ENCODE measurements around the gene MTMR3. TPM values are rescaled to one million over a fixed set of nuclear protein-coding genes. Genes with fewer than 3 reads are reported as not detected.

The MTMR3 gene
- total and polyA plus RNA-seq, 4 donors: 5.3 to 65.3 (median 37.2) TPM

GRCh38 chr22:30021881-30022619, 139.1 kb downstream of the MTMR3 start:
- intact Hi-C loops (cut with DNase I): no loop called here
- Histone ChIP-seq H3K27me3 (ENCODE audit: control insufficient read depth in 1 of 2, insufficient read depth in 2 of 2, low read length in 1 of 2) (no peaks in the 10 kb centered on the region), H3K9me3 (ENCODE audit: control insufficient read depth, low read length) (no peaks in the 10 kb centered on the region), H3K36me3 (ENCODE audit: control insufficient read depth in 1 of 2, insufficient read depth in 2 of 2, low read length in 1 of 2) (peaks cover 2 to 32% of the 10 kb centered on the region in 2 donors), H3K4me1 (ENCODE audit: control insufficient read depth in 1 of 2, insufficient read depth in 2 of 2, low read length in 2 of 2) (no peaks in the 10 kb centered on the region), H3K4me3 (ENCODE audit: low read length in 2 of 2) (no peak overlapping the region), H3K27ac (ENCODE audit: low read depth in 1 of 2, low read length in 2 of 2) (no peak overlapping the region)
- no peak for ATAC-seq (ENCODE audit: low FRiP score)
- no peak for DNase-seq
- 62 to 66% methylated on average over 8 of the region's 8 CpGs for WGBS, 2 donors

GRCh38 chr22:30023099-30023660, 140.2 kb downstream of the MTMR3 start:
- Histone ChIP-seq H3K27me3 (ENCODE audit: control insufficient read depth in 1 of 2, insufficient read depth in 2 of 2, low read length in 1 of 2) (no peaks in the 10 kb centered on the region), H3K27ac (ENCODE audit: low read depth in 1 of 2, low read length in 2 of 2) (no peak overlapping the region), H3K36me3 (ENCODE audit: control insufficient read depth in 1 of 2, insufficient read depth in 2 of 2, low read length in 1 of 2) (peaks cover 2 to 32% of the 10 kb centered on the region in 2 donors), H3K9me3 (ENCODE audit: control insufficient read depth, low read length) (no peaks in the 10 kb centered on the region), H3K4me1 (ENCODE audit: control insufficient read depth in 1 of 2, insufficient read depth in 2 of 2, low read length in 2 of 2) (no peaks in the 10 kb centered on the region), H3K4me3 (ENCODE audit: low read length in 2 of 2) (no peak overlapping the region)
- no peak for DNase-seq
- intact Hi-C loops (cut with DNase I): no loop called here
- 79 to 84% methylated on average over 4 of the region's 4 CpGs for WGBS, 2 donors
- no peak for ATAC-seq (ENCODE audit: low FRiP score)

- Histone ChIP-seq H3K36me3 (ENCODE audit: control insufficient read depth in 1 of 2, insufficient read depth in 2 of 2, low read length in 1 of 2) (peaks cover 2 to 32% of the 10 kb centered on the region in 2 donors), H3K9me3 (ENCODE audit: control insufficient read depth, low read length) (no peaks in the 10 kb centered on the region), H3K4me3 (ENCODE audit: low read length in 2 of 2) (no peak overlapping the region), H3K27ac (ENCODE audit: low read depth in 1 of 2, low read length in 2 of 2) (no peak overlapping the region), H3K27me3 (ENCODE audit: control insufficient read depth in 1 of 2, insufficient read depth in 2 of 2, low read length in 1 of 2) (no peaks in the 10 kb centered on the region), H3K4me1 (ENCODE audit: control insufficient read depth in 1 of 2, insufficient read depth in 2 of 2, low read length in 2 of 2) (no peaks in the 10 kb centered on the region)
- ATAC-seq (ENCODE audit: low FRiP score) (no peak), DNase-seq (no peak)
- intact Hi-C loops (cut with DNase I): no loop called here
- 91 to 93% methylated on average over 5 of the region's 5 CpGs for WGBS, 2 donors
Observed at GRCh38 chr22:30024231-30024630, 141.3 kb downstream of the MTMR3 start.

GRCh38 chr22:30025221-30025620, 142.2 kb downstream of the MTMR3 start:
- H3K27ac ChIP-seq (ENCODE audit: low read depth in 1 of 2, low read length in 2 of 2): no peak overlapping the region
- H3K36me3 ChIP-seq (ENCODE audit: control insufficient read depth in 1 of 2, insufficient read depth in 2 of 2, low read length in 1 of 2): peaks cover 2 to 26% of the 10 kb centered on the region in 2 donors
- H3K4me1 ChIP-seq (ENCODE audit: control insufficient read depth in 1 of 2, insufficient read depth in 2 of 2, low read length in 2 of 2): no peaks in the 10 kb centered on the region
- DNase-seq (no peak), ATAC-seq (ENCODE audit: low FRiP score) (no peak)
- H3K4me3 ChIP-seq (ENCODE audit: low read length in 2 of 2): no peak overlapping the region
- intact Hi-C loops (cut with DNase I): no loop called here
- H3K27me3 ChIP-seq (ENCODE audit: control insufficient read depth in 1 of 2, insufficient read depth in 2 of 2, low read length in 1 of 2): no peaks in the 10 kb centered on the region
- WGBS, 2 donors: 25 to 32% methylated on average over 3 of the region's 3 CpGs
- no peaks in the 10 kb centered on the region for H3K9me3 ChIP-seq (ENCODE audit: control insufficient read depth, low read length)

- Histone ChIP-seq H3K4me1 (ENCODE audit: control insufficient read depth in 1 of 2, insufficient read depth in 2 of 2, low read length in 2 of 2) (no peaks in the 10 kb centered on the region), H3K36me3 (ENCODE audit: control insufficient read depth in 1 of 2, insufficient read depth in 2 of 2, low read length in 1 of 2) (peaks cover 0 to 18% of the 10 kb centered on the region in 2 donors), H3K27ac (ENCODE audit: low read depth in 1 of 2, low read length in 2 of 2) (no peak overlapping the region), H3K9me3 (ENCODE audit: control insufficient read depth, low read length) (no peaks in the 10 kb centered on the region), H3K4me3 (ENCODE audit: low read length in 2 of 2) (no peak overlapping the region), H3K27me3 (ENCODE audit: control insufficient read depth in 1 of 2, insufficient read depth in 2 of 2, low read length in 1 of 2) (no peaks in the 10 kb centered on the region)
- no peak for ATAC-seq (ENCODE audit: low FRiP score)
- intact Hi-C loops (cut with DNase I): no loop called here
- no peak for DNase-seq
- 90 to 92% methylated on average over 2 of the region's 2 CpGs for WGBS, 2 donors
Observed at GRCh38 chr22:30026756-30027155, 143.8 kb downstream of the MTMR3 start.

- Histone ChIP-seq H3K36me3 (ENCODE audit: control insufficient read depth in 1 of 2, insufficient read depth in 2 of 2, low read length in 1 of 2) (peaks cover 0 to 16% of the 10 kb centered on the region in 2 donors), H3K27ac (ENCODE audit: low read depth in 1 of 2, low read length in 2 of 2) (no peak overlapping the region), H3K4me3 (ENCODE audit: low read length in 2 of 2) (no peak overlapping the region), H3K9me3 (ENCODE audit: control insufficient read depth, low read length) (no peaks in the 10 kb centered on the region), H3K4me1 (ENCODE audit: control insufficient read depth in 1 of 2, insufficient read depth in 2 of 2, low read length in 2 of 2) (no peaks in the 10 kb centered on the region), H3K27me3 (ENCODE audit: control insufficient read depth in 1 of 2, insufficient read depth in 2 of 2, low read length in 1 of 2) (no peaks in the 10 kb centered on the region)
- 74 to 77% methylated on average over 4 of the region's 4 CpGs for WGBS, 2 donors
- ATAC-seq (ENCODE audit: low FRiP score) (no peak), DNase-seq (no peak)
- intact Hi-C loops (cut with DNase I): no loop called here
Observed at GRCh38 chr22:30027169-30027568, 144.2 kb downstream of the MTMR3 start.

GRCh38 chr22:30027791-30028190, 144.8 kb downstream of the MTMR3 start:
- H3K27ac ChIP-seq (ENCODE audit: low read depth in 1 of 2, low read length in 2 of 2): no peak overlapping the region
- DNase-seq (no peak), ATAC-seq (ENCODE audit: low FRiP score) (no peak)
- peaks cover 0 to 13% of the 10 kb centered on the region in 2 donors for H3K36me3 ChIP-seq (ENCODE audit: control insufficient read depth in 1 of 2, insufficient read depth in 2 of 2, low read length in 1 of 2)
- WGBS, 2 donors: 67 to 71% methylated on average over 4 of the region's 4 CpGs
- intact Hi-C loops (cut with DNase I): no loop called here
- H3K4me3 ChIP-seq (ENCODE audit: low read length in 2 of 2): no peak overlapping the region
- H3K27me3 ChIP-seq (ENCODE audit: control insufficient read depth in 1 of 2, insufficient read depth in 2 of 2, low read length in 1 of 2): no peaks in the 10 kb centered on the region
- no peaks in the 10 kb centered on the region for H3K9me3 ChIP-seq (ENCODE audit: control insufficient read depth, low read length)
- no peaks in the 10 kb centered on the region for H3K4me1 ChIP-seq (ENCODE audit: control insufficient read depth in 1 of 2, insufficient read depth in 2 of 2, low read length in 2 of 2)

GRCh38 chr22:30028731-30029130, 145.8 kb downstream of the MTMR3 start:
- Histone ChIP-seq H3K4me3 (ENCODE audit: low read length in 2 of 2) (no peak overlapping the region), H3K36me3 (ENCODE audit: control insufficient read depth in 1 of 2, insufficient read depth in 2 of 2, low read length in 1 of 2) (peaks cover 0 to 10% of the 10 kb centered on the region in 2 donors), H3K27ac (ENCODE audit: low read depth in 1 of 2, low read length in 2 of 2) (no peak overlapping the region), H3K4me1 (ENCODE audit: control insufficient read depth in 1 of 2, insufficient read depth in 2 of 2, low read length in 2 of 2) (no peaks in the 10 kb centered on the region), H3K27me3 (ENCODE audit: control insufficient read depth in 1 of 2, insufficient read depth in 2 of 2, low read length in 1 of 2) (no peaks in the 10 kb centered on the region), H3K9me3 (ENCODE audit: control insufficient read depth, low read length) (no peaks in the 10 kb centered on the region)
- no peak for DNase-seq
- 80 to 85% methylated on average over 6 of the region's 6 CpGs for WGBS, 2 donors
- no peak for ATAC-seq (ENCODE audit: low FRiP score)
- intact Hi-C loops (cut with DNase I): no loop called here

- DNase-seq: no peak
- Histone ChIP-seq H3K36me3 (ENCODE audit: control insufficient read depth in 1 of 2, insufficient read depth in 2 of 2, low read length in 1 of 2) (peaks cover 0 to 10% of the 10 kb centered on the region in 2 donors), H3K4me3 (ENCODE audit: low read length in 2 of 2) (no peak overlapping the region), H3K27ac (ENCODE audit: low read depth in 1 of 2, low read length in 2 of 2) (no peak overlapping the region), H3K4me1 (ENCODE audit: control insufficient read depth in 1 of 2, insufficient read depth in 2 of 2, low read length in 2 of 2) (no peaks in the 10 kb centered on the region), H3K27me3 (ENCODE audit: control insufficient read depth in 1 of 2, insufficient read depth in 2 of 2, low read length in 1 of 2) (no peaks in the 10 kb centered on the region), H3K9me3 (ENCODE audit: control insufficient read depth, low read length) (no peaks in the 10 kb centered on the region)
- no peak for ATAC-seq (ENCODE audit: low FRiP score)
- intact Hi-C loops (cut with DNase I): no loop called here
Observed at GRCh38 chr22:30029512-30029911, 146.5 kb downstream of the MTMR3 start.

Measured in aorta (tissue), 5 donors.